ELF-1 (cell line): Measurements from ENCODE around the gene FBXO22.
"Not testable (repeated sequence)": the region's sequence is repeated elsewhere in the genome, so short reads cannot be mapped to it uniquely, and the experiment has no call there.

Source experiments
- DNase-seq: peaks from one replicate; pipeline ENCODE4 v3.0.0-alpha.2; 2016; ENCODE audit warnings: low read depth, low spot score

FBXO22 gene

GRCh38 chr15:75903331-75904239, at the start of gene FBXO22:
FBXO22 (plus strand) TSS chr15:75903878; CDS start chr15:75903964, 86 bp downstream.
- peak; percentile 96 for DNase-seq

- DNase-seq: no peak
Measured at GRCh38 chr15:75857886-75858285, 45.8 kb upstream of the FBXO22 start.

DNA sequence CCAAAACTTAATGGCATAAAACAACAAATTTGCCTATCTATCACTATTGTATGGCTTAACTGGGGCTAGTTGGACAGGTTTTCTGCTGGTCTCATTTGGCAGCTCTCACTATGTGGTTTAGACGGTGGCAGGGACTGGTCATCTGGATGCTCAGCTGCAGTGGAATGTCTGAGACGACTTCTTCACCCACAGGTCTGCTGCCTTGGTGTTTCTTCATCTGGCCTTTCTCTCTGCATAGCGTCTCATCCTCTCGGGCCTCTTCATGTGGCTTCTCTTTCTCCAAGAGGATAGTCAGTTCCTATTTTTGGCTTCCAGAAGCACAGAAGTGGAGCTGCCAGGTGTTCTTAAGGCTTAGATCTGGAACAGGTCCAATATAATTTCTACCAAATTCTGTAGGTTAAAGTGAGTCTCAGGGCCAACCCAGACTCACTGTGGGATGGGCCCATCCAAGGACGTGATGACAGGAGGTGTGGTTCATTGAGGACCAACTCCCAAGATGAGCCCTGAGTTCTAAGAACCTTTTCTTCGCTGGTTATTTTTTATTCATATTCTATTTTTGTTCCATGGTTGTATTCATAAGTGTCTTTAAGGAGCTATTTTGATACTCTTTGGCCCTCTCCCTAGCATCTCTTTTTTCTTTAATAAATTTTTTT, 41.8 kb upstream of the FBXO22 start:
- no peak for DNase-seq

GRCh38 chr15:75862796-75863195, 40.9 kb upstream of the FBXO22 start:
- DNase-seq: no peak

GRCh38 chr15:75864213-75865059, 39.2 kb upstream of the FBXO22 start:
- DNase-seq: no peak

GRCh38 chr15:75866045-75866444, 37.6 kb upstream of the FBXO22 start:
- DNase-seq: not testable (repeated sequence)

GRCh38 chr15:75866916-75867315, 36.8 kb upstream of the FBXO22 start:
- DNase-seq: no peak

DNA sequence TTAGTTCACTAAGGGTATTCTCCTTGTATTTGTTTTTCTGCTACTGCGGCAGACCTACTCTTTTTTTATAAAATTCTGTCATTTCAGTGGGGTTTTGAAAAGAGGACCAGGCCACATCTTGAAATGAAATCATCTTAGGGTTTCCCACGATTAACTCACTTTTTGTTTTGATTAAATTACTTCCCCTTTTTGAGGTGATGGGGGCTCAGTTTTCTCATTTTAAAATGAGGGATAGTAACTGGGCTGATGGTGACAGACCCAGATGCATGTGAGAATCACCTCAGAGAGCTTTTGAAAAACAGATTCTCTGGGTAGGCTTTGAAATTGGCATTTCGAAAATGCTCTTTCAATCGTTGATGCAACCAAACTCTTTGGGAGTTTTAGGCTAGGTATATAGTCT, 36.2 kb upstream of the FBXO22 start:
- DNase-seq: no peak

GRCh38 chr15:75868019-75868418, 35.7 kb upstream of the FBXO22 start:
- no peak for DNase-seq

DNA sequence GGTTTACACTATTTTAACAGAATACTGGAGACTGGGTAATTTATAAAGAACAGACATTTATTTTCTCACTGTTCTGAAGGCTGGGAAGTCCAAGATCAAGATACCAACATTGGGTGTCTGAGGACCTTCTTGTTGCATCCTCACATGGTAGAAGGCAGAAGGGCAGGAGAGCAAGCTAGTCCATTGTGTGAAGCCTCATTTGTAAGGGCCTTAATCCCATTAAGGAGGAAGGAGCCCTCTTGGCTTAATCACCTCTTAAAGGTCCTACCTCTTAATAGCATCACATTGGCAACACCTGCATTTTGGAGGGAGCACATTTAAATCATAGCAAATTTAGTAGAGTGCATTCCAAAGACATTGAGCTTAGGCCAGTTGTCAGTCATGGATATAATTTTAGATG, 34.2 kb upstream of the FBXO22 start:
- DNase-seq: no peak

DNA sequence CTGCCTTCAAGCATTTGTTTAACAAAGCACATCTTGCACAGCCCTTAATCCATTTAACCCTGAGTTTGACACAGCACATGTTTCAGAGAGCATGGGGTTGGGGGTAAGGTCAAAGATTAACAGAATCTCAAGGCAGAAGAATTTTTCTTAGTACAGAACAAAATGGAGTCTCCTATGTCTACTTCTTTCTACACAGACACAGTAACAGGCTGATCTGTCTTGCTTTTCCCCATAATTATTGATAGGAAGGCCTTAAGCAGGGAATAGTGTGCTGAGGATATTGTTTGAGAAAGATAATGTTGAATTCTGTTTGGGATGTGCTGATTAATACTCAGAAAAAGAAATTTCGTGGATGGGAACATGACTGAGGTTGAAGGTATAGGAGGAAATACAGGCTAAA, 32.1 kb upstream of the FBXO22 start:
- DNase-seq: not testable (repeated sequence)

DNA sequence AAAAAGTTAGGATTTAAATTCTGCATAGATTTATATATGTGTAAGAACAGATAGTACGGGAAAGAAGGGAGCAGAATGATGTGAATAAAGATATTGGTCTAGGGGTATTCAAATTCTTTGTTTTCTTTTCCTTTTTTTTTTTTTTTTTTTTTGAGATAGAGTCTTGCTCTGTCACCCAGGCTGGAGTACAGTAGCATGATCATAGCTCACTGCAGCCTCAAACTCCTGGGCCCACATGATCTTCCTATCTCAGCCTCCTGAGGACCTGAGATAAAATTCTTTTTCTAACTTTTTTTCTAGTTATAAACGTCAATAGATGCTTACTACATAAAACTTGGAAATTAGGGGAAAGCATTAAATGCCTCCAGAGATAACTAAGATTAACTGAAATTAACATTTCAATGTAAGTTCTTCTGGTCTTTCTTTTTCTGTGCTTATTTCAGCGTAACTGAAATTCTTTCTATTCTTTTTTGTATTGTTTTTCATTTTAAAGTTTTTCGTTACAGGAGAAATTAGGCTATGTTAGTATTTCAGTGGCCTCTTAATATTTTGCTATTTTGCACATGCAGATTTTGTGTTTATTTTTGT, 31.2 kb upstream of the FBXO22 start:
- DNase-seq: no peak

DNA sequence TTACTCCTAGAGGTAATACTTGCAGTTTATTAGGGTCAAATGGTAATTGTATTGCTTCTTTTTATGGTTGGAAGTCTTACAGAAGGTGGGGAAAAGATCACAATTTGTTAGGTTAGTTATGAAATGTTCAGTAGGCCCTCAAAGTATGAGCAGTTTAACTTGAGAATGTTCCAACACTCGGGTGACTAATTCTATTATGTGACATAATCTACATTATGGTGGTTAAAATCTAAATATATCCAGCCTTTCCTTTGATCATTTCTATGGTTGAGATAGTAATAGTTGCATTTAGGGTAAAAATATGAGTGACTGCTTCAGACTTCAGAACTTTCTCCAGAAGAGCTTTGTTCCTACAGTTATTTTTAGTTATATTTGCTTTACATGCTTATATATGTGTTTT, 19.6 kb upstream of the FBXO22 start:
- DNase-seq: no peak

DNA sequence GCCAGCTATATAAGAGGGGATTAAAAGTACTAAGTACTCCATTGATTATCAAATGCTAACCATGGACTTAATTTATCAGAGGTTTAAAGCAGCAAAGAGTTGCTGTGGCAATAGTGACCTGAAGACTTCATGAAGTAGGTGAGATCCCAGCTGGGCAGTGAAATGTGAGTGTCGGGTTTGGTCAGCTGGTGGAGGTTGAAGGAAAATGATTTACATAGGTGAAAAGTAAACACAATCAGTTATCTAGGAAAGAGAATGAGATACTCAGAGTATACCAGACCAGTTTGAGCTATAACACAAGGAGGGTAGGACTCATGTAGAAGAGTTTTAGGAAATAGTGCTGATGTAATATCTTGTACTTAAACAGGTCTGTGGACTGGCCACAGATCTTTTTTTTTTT, 16.5 kb upstream of the FBXO22 start:
- no peak for DNase-seq

DNA sequence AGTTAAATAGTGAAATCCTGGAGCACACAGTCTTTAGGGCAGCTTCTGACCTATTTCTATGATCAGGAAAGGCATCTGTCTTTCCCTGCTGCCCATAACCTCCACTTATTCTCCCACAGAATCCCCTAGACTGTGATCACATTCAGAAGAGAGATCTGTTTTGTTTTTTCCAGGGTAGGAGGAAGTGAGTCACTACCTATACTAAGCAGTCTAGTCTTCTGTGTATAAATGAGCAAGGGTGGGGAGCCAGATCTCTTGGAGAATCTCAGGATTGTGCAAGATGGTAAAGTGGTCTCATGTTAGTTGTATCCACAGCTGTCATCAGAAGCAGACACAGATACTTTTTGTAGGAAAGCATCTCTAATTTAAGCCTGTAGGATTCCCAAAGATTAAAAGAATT, 11.8 kb upstream of the FBXO22 start:
- no peak for DNase-seq

- DNase-seq: no peak
Measured at GRCh38 chr15:75895731-75896130, 7.9 kb upstream of the FBXO22 start.

GRCh38 chr15:75900577-75900976, 3.1 kb upstream of the FBXO22 start:
- DNase-seq: no peak

GRCh38 chr15:75902129-75902557, 1.5 kb upstream of the FBXO22 start:
- peak; percentile 94 for DNase-seq

- DNase-seq: no peak
Measured at GRCh38 chr15:75905231-75905630, 1.6 kb downstream of the FBXO22 start.

DNA sequence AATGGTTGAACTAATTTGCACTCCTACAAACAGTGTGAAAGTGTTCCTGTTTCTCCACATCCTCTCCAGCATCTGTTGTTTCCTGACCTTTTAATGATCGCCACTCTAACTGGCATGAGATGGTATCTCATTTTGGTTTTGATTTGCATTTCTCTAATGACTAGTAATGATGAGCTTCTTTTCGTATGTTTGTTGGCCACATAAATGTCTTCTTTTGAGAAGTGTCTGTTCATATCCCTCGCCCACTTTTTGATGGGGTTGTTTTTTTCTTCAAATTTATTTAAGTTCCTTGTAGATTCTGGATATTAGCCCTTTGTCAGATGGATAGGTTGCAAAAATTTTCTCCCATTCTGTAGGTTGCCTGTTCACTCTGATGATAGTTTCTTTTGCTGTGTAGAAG, 6.7 kb downstream of the FBXO22 start:
- not testable (repeated sequence) for DNase-seq

- DNase-seq: no peak
Measured at GRCh38 chr15:75916978-75917377, 13.3 kb downstream of the FBXO22 start.

DNA sequence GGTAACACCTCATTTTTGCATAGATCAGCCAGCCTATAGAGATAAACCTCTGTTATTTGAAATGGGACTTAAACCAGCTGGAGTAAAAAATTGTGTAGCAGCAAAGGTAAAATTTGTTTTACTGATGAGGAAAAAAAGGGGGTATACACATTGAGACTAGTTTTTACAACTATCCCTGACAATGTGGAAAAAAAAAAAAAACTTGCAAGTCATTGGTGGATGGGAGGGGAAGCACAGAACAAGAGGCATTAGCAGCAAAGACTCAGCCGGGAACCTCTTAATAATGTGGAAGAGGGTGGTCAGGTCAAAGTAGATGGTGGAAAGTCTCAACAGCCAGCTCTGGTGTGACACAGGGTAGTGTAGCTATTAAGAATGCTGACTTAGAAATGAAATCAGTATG, 14.5 kb downstream of the FBXO22 start:
- DNase-seq: no peak
